GM21717 (cell line): ENCODE data around the gene IFNA21.
"Not testable (repeated sequence)": the region's sequence is repeated elsewhere in the genome, so short reads cannot be mapped to it uniquely, and the experiment has no call there.

ENCODE experiments used
- ATAC-seq: cut with Tn5 transposase; IDR thresholded peaks from one replicate; pipeline ENCODE4 v1.9.1; 2021; ENCODE audit warnings: mild to moderate bottlenecking, moderate library complexity; ENCODE audit not compliant: unreplicated experiment

Gene IFNA21

DNA sequence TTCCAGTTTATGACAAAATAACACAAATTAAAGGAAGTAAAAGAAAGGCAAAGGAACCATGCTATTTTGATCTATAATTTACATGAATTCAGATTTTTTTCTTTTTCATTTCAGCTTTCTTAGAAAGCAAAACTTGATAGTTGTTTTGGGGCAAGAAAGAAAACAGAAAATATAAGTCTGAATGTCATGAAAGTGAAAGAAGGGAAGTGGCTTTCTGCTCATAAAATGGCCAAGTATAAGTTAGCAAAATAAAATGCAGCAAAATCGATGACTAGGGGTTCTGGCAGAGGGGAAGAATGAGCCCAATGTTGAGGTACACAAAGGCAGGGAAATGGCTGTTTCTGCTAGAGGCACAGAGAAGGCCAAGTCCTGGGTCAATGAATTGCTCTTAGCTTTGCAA lies 21.9 kb downstream of the IFNA21 start:
- no peak for ATAC-seq

DNA sequence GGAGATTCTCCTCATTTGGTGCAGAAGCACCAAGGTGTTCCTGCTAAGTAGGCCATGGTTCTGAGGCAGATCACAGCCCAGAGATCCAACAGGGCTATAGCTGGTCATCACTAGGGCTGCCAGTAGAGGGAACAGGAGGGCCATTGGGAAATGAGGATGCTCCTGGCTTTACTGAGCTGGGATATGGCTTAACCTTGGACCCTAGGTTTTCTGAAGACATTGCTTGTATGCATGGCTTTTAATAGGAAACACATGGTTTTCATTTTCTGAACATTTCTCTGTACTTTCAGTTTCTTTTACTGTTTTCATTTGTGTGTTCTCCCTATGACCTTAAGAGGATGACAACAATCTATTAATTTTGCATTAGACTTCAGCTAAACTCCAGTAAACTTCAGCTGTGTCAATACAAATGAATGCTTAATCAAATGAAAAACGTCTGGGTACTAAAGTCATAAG lies 25.0 kb downstream of the IFNA21 start, which contains the start of gene IFNW1:
IFNW1 (minus strand) TSS at position 406 of the 456 bp plus-strand sequence; CDS start at position 144, 262 bp downstream.
- peak; percentile 78 for ATAC-seq

- no peak for ATAC-seq
These were observed 29.4 kb downstream of the IFNA21 start for GRCh38 chr9:21137020-21137419.

DNA sequence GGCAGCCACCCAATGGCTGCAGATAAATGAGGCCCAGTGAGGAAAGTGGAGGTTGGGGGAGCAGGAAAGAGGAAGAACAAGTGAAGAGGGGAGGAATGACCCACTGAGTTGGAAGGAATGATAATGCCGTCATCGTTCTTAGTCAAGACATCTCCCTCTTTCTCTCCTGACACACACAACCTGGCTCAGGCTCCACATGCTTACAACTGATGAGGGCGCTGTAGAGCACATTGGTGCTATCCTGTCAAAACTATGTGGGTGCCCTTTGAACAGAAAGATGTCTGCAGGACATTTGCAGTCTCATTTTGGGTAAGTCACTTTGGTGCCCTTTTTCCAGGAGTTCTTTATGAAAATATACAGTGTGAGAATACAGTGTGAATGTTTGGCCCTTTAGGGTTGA lies 30.7 kb downstream of the IFNA21 start:
- no peak for ATAC-seq

GRCh38 chr9:21128186-21128585 lies 38.3 kb downstream of the IFNA21 start:
- not testable (repeated sequence) for ATAC-seq

DNA sequence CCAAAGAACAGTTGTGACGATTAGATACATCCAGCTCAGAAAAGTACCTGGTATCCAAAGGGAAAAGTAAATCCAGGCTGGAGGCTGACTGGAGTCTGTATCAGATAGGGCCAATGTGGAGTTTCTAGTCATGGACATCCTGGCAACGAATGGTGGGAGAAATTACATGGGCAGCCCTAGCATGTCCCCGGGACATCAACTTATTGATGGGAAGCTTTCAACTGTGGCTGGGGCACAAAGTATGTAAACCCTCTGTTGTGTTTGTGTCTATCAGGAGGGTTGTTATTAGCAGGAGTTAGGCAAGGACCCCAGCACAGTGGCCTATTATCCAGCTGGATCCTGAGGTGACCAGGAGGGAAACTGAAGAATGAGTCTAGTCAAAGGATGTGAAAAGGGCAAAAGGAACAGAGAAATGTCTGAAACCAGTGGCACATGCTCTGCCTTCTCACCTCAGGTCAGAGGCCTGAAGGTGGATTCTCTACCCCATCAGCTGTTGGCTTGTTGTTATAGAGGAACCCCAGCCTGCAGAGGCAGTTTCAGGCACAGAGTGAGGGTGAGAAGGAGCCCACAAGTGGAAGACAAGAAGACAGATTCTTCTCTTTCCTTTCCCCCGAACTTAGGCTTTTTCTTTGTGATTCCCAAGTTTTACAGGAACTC lies 44.7 kb downstream of the IFNA21 start:
- peak; percentile 92 for ATAC-seq

- ATAC-seq: no peak
These were observed 45.4 kb downstream of the IFNA21 start for GRCh38 chr9:21121079-21121478.

DNA sequence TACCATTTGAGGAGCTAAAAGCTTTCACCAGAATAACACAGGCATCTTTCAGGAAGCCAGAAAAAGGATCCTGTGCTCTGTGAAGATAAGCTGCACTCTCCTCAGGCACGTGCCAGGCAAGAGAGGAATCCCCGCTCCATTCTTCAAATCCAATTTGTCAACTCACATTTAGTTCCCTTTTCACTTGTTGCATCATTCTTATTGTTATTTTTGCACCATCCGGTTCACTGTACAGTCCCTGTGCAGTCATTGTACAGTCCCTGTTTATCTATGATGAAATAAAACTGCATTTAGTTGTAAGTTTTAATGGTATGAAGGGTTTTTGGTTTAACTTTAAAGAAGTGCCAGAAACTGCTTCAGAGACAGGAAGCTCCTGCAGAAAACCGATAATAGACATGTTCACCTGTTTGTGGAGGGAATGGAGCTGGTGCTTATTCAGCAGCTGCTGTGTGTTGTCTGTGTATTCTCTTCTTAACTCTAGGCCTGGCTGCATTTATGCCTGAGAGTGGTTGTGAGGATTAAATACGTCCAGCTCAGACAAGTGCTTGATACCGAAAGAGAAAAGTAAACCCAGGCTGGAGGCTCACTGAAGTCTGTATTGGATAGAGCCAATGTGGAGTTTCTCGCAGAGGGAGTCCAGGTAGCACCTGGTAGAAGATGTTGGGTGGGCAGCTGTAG lies 47.2 kb downstream of the IFNA21 start:
- ATAC-seq: no peak
